OCI-LY7 (cell line): ENCODE measurements around the gene ZNF816.

Experiments
- EZH2phosphoT487 ChIP-seq: fragments of 200-600 bp; sonication (generic); IDR thresholded peaks from 2 replicates; pipeline ENCODE4 v1.6.1; 2018; ENCODE audit warnings: low read depth, borderline replicate concordance, mild to moderate bottlenecking, mixed run types, antibody characterized with exemption, low read length, moderate library complexity, mixed read lengths
- TF ChIP-seq, protein P1 (sequence below): fragments of 200-600 bp; sonication (generic); conservative IDR thresholded peaks from 2 replicates; pipeline ENCODE4 v1.5.1; 2014; ENCODE audit warnings: mild to moderate bottlenecking, antibody characterized with exemption, low read length, moderate library complexity, mixed read lengths

DNA sequence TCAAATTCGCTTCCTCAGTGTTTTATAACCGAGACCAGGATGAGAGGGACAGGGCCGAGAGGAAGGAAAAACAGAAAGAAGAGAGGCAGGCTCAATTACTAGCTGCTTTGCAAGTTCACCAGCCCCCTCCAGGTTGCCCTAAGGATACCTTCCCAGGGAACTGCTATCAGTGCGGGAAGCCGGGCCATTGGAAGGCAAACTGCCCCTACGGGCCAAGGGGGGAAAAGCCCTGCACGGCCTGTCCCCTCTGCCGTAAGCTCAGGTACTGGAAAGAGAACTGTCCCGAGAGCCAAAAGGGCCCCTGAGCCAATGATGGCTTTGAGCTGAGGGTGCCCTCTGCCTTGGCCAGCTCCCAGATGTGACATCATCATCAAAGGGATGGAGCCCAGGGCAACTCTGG is 47.8 kb upstream of the ZNF816 start:
- TF ChIP-seq, protein P1, sequence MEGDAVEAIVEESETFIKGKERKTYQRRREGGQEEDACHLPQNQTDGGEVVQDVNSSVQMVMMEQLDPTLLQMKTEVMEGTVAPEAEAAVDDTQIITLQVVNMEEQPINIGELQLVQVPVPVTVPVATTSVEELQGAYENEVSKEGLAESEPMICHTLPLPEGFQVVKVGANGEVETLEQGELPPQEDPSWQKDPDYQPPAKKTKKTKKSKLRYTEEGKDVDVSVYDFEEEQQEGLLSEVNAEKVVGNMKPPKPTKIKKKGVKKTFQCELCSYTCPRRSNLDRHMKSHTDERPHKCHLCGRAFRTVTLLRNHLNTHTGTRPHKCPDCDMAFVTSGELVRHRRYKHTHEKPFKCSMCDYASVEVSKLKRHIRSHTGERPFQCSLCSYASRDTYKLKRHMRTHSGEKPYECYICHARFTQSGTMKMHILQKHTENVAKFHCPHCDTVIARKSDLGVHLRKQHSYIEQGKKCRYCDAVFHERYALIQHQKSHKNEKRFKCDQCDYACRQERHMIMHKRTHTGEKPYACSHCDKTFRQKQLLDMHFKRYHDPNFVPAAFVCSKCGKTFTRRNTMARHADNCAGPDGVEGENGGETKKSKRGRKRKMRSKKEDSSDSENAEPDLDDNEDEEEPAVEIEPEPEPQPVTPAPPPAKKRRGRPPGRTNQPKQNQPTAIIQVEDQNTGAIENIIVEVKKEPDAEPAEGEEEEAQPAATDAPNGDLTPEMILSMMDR = no peak
- TF ChIP-seq EZH2phosphoT487 = no peak
